NCI-H2107 treated with DMSO at 0.1 percent for 48 hours (cell line): ENCODE data around the gene EFCAB6.

Experiments used
- DNase-seq: peaks from one replicate; lab custom pipeline; 2025; ENCODE audit not compliant: unreplicated experiment; lab: John Stamatoyannopoulos, UW

EFCAB6 gene

GRCh38 chr22:43554694-43555365 is 257.3 kb downstream of the EFCAB6 start:
- no peak for DNase-seq

- no peak for DNase-seq
Observed at GRCh38 chr22:43554259-43554636, 257.9 kb downstream of the EFCAB6 start.

GRCh38 chr22:43553451-43554258 is 258.4 kb downstream of the EFCAB6 start:
- DNase-seq, result no peak

- DNase-seq, result no peak
Observed at GRCh38 chr22:43550672-43551071, 261.4 kb downstream of the EFCAB6 start.

GRCh38 chr22:43550024-43550620 is 262.0 kb downstream of the EFCAB6 start:
- no peak for DNase-seq

- no peak for DNase-seq
Observed at GRCh38 chr22:43546186-43546585, 265.9 kb downstream of the EFCAB6 start.

GRCh38 chr22:43544289-43544673 is 267.8 kb downstream of the EFCAB6 start:
- no peak for DNase-seq

GRCh38 chr22:43543522-43544288 is 268.4 kb downstream of the EFCAB6 start:
- no peak for DNase-seq

- no peak for DNase-seq
Observed at GRCh38 chr22:43542681-43543521, 269.2 kb downstream of the EFCAB6 start.

GRCh38 chr22:43541462-43542407 is 270.4 kb downstream of the EFCAB6 start:
- no peak for DNase-seq

GRCh38 chr22:43541022-43541421 is 271.1 kb downstream of the EFCAB6 start:
- no peak for DNase-seq

- DNase-seq, result no peak
Observed at GRCh38 chr22:43540529-43540923, 271.6 kb downstream of the EFCAB6 start.

GRCh38 chr22:43539572-43540528 is 272.3 kb downstream of the EFCAB6 start:
- no peak for DNase-seq

- no peak for DNase-seq
Observed at GRCh38 chr22:43537019-43537585, 275.0 kb downstream of the EFCAB6 start.

GRCh38 chr22:43535741-43536140 is 276.4 kb downstream of the EFCAB6 start:
- DNase-seq, result no peak

- no peak for DNase-seq
Observed at GRCh38 chr22:43535336-43535735, 276.8 kb downstream of the EFCAB6 start.

GRCh38 chr22:43534916-43535315 is 277.2 kb downstream of the EFCAB6 start:
- no peak for DNase-seq
